BLaER1 treated with 17β-estradiol and CSF1 and Interleukin-3, amounts not matched to agents 10 nM and 100 nM (cell line): ENCODE data around the gene TKT.
"Not testable (repeated sequence)": the region's sequence is repeated elsewhere in the genome, so short reads cannot be mapped to it uniquely, and the experiment has no call there.

Experiments
- H3K27ac ChIP-seq, 11 experiments: shearing (Covaris generic); formaldehyde crosslinking; 2 replicates each; pipeline ENCODE4 v1.8.1; 2022
- H3K27me3 ChIP-seq, 11 experiments: shearing (Covaris generic); formaldehyde crosslinking; 2 replicates each; pipeline ENCODE4 v1.8.1; 2022
- H3K36me3 ChIP-seq, 11 experiments: shearing (Covaris generic); formaldehyde crosslinking; 2 replicates each; pipeline ENCODE4 v1.8.1; 2022
- H3K4me1 ChIP-seq, 10 experiments: shearing (Covaris generic); formaldehyde crosslinking; 2 replicates each; pipeline ENCODE4 v1.8.1; 2022
- H3K4me2 ChIP-seq, 11 experiments: shearing (Covaris generic); formaldehyde crosslinking; 2 replicates each; pipeline ENCODE4 v1.8.1; 2022
- H3K4me3 ChIP-seq, 10 experiments: shearing (Covaris generic); formaldehyde crosslinking; 2 replicates each; pipeline ENCODE4 v1.8.1; 2022
- H3K9ac ChIP-seq, 11 experiments: shearing (Covaris generic); formaldehyde crosslinking; 2 replicates each; pipeline ENCODE4 v1.8.1; 2022
- H3K9me3 ChIP-seq, 11 experiments: shearing (Covaris generic); formaldehyde crosslinking; replicated peaks in 1 of 11; 2 replicates each; pipeline ENCODE4 v1.8.1; 2022
- H4K20me1 ChIP-seq, 11 experiments: shearing (Covaris generic); formaldehyde crosslinking; 2 replicates each; pipeline ENCODE4 v1.8.1; 2022
- Cebpa-rat ChIP-seq, 11 experiments: shearing (Covaris generic); IDR thresholded peaks; 2 replicates each; pipeline ENCODE4 v1.8.1; 2022

The TKT gene

GRCh38 chr3:53287131-53287629, 31.4 kb upstream of the TKT start:
- H3K9me3 ChIP-seq = no peaks in the 10 kb centered on the region
- H4K20me1 ChIP-seq = peaks cover 0 to 7% (median 0%) of the 10 kb centered on the region in 11 experiments; a peak in 4 of 22 replicates
- H3K36me3 ChIP-seq = peaks cover 60 to 98% (median 89%) of the 10 kb centered on the region in 11 experiments
- H3K27ac ChIP-seq = no peak overlapping the region
- H3K4me1 ChIP-seq = no peaks in the 10 kb centered on the region
- TF ChIP-seq Cebpa-rat (IDR thresholded peaks at IDR 0.05) = no peak
- H3K4me3 ChIP-seq = no peak overlapping the region
- H3K4me2 ChIP-seq = no peak overlapping the region
- no peaks in the 10 kb centered on the region for H3K27me3 ChIP-seq
- no peak overlapping the region for H3K9ac ChIP-seq

- Histone ChIP-seq H3K4me2 (no peak overlapping the region), H3K27me3 (no peaks in the 10 kb centered on the region), H3K27ac (no peak overlapping the region), H3K9ac (no peak overlapping the region), H3K4me3 (no peak overlapping the region), H3K4me1 (no peaks in the 10 kb centered on the region), H3K9me3 (no peaks in the 10 kb centered on the region), H3K36me3 (peaks cover 58 to 98% (median 87%) of the 10 kb centered on the region in 11 experiments), H4K20me1 (peaks cover 0 to 7% (median 0%) of the 10 kb centered on the region in 11 experiments; a peak in 4 of 22 replicates)
- TF ChIP-seq Cebpa-rat (IDR thresholded peaks at IDR 0.05) = no peak
Measured at GRCh38 chr3:53286727-53287126, 30.9 kb upstream of the TKT start.

- H3K4me2 ChIP-seq = no peak overlapping the region
- no peak overlapping the region for H3K27ac ChIP-seq
- H3K9ac ChIP-seq = no peak overlapping the region
- no peak for TF ChIP-seq Cebpa-rat (IDR thresholded peaks at IDR 0.05)
- H3K4me1 ChIP-seq = no peaks in the 10 kb centered on the region
- no peaks in the 10 kb centered on the region for H3K9me3 ChIP-seq
- H4K20me1 ChIP-seq = peaks cover 0 to 7% (median 0%) of the 10 kb centered on the region in 11 experiments; a peak in 3 of 22 replicates
- no peak overlapping the region for H3K4me3 ChIP-seq
- H3K36me3 ChIP-seq = peaks cover 36 to 68% (median 53%) of the 10 kb centered on the region in 11 experiments
- no peaks in the 10 kb centered on the region for H3K27me3 ChIP-seq
Measured at GRCh38 chr3:53282581-53282980, 26.8 kb upstream of the TKT start.

GRCh38 chr3:53278667-53279066, 22.8 kb upstream of the TKT start:
- Histone ChIP-seq H3K4me2 (no peak overlapping the region), H4K20me1 (no peaks in the 10 kb centered on the region; a peak in 1 of 22 replicates), H3K27me3 (no peaks in the 10 kb centered on the region), H3K4me3 (no peak overlapping the region), H3K4me1 (no peaks in the 10 kb centered on the region; a peak in 3 of 20 replicates), H3K9me3 (no peaks in the 10 kb centered on the region), H3K27ac (no peak overlapping the region), H3K36me3 (peaks cover 0 to 28% (median 16%) of the 10 kb centered on the region in 11 experiments; a peak in 19 of 22 replicates), H3K9ac (no peak overlapping the region)
- TF ChIP-seq Cebpa-rat (IDR thresholded peaks at IDR 0.05) = no peak

GRCh38 chr3:53274938-53275605, 19.2 kb upstream of the TKT start:
- no peaks in the 10 kb centered on the region for H3K9me3 ChIP-seq

GRCh38 chr3:53273146-53273670, 17.4 kb upstream of the TKT start:
- peak overlapping the region in 1 of 11 experiments; percentile 8; a peak in 1 of 22 replicates for H3K27ac ChIP-seq
- peaks cover 9 to 41% (median 31%) of the 10 kb centered on the region in 10 experiments; a peak in 19 of 20 replicates for H3K4me1 ChIP-seq
- no peaks in the 10 kb centered on the region for H3K9me3 ChIP-seq
- TF ChIP-seq Cebpa-rat (IDR thresholded peaks at IDR 0.05) = no peak
- no peak overlapping the region for H3K9ac ChIP-seq
- H4K20me1 ChIP-seq = no peaks in the 10 kb centered on the region
- no peaks in the 10 kb centered on the region for H3K36me3 ChIP-seq
- no peak overlapping the region for H3K4me3 ChIP-seq
- H3K4me2 ChIP-seq = no peak overlapping the region
- no peaks in the 10 kb centered on the region for H3K27me3 ChIP-seq

More at GRCh38 chr3:53274938-53275605, 19.2 kb upstream of the TKT start:
- peak overlapping the region in 2 of 11 experiments; percentile 2 to 5; a peak in 1 of 22 replicates for H3K4me2 ChIP-seq
- H3K36me3 ChIP-seq = no peaks in the 10 kb centered on the region
- no peaks in the 10 kb centered on the region for H4K20me1 ChIP-seq
- no peak overlapping the region for H3K4me3 ChIP-seq
- H3K4me1 ChIP-seq = peaks cover 3 to 22% (median 14%) of the 10 kb centered on the region in 10 experiments; a peak in 19 of 20 replicates
- H3K27me3 ChIP-seq = no peaks in the 10 kb centered on the region
- TF ChIP-seq Cebpa-rat (IDR thresholded peaks at IDR 0.05) = 0 out of 22 replicates have a peak, but pooled peaks of 1 of the 11 experiments have one; percentile 3
- no peak overlapping the region for H3K9ac ChIP-seq
- H3K27ac ChIP-seq = no peak overlapping the region

GRCh38 chr3:53269888-53270880, 14.4 kb upstream of the TKT start:
- Histone ChIP-seq H3K4me1 (peaks cover 9 to 42% (median 33%) of the 10 kb centered on the region in 10 experiments; a peak in 19 of 20 replicates), H3K27me3 (no peaks in the 10 kb centered on the region), H3K9ac (peak overlapping the region; percentile 60 to 80 (median 69); a peak in 21 of 22 replicates), H3K36me3 (no peaks in the 10 kb centered on the region), H4K20me1 (no peaks in the 10 kb centered on the region), H3K9me3 (no peaks in the 10 kb centered on the region), H3K27ac (peak overlapping the region; percentile 60 to 91 (median 82)), H3K4me3 (peak overlapping the region in 7 of 10 experiments; percentile 9 to 59 (median 37); a peak in 9 of 20 replicates), H3K4me2 (peak overlapping the region; percentile 39 to 92 (median 84))
- TF ChIP-seq Cebpa-rat (IDR thresholded peaks at IDR 0.05) = peak in 2 of 11 experiments; percentile 31 to 48; a peak in 2 of 22 replicates

GRCh38 chr3:53269193-53269592, 13.4 kb upstream of the TKT start:
- Histone ChIP-seq H3K9ac (peak overlapping the region in 9 of 11 experiments; percentile 64 to 80 (median 72); a peak in 15 of 22 replicates), H3K4me3 (peak overlapping the region in 2 of 10 experiments; percentile 27 to 59; a peak in 1 of 20 replicates), H3K4me2 (peak overlapping the region in 10 of 11 experiments; percentile 39 to 92 (median 85); a peak in 18 of 22 replicates), H3K27ac (peak overlapping the region; percentile 60 to 91 (median 82); a peak in 20 of 22 replicates), H3K4me1 (peaks cover 9 to 42% (median 33%) of the 10 kb centered on the region in 10 experiments; a peak in 19 of 20 replicates)
- H4K20me1 ChIP-seq, H3K27me3 ChIP-seq, H3K36me3 ChIP-seq, H3K9me3 ChIP-seq: not testable (repeated sequence)
